ENCODE measurements around the gene KMT2D.
"Not testable (repeated sequence)": the region's sequence is repeated elsewhere in the genome, so short reads cannot be mapped to it uniquely, and the experiment has no call there.

Gene KMT2D

DNA sequence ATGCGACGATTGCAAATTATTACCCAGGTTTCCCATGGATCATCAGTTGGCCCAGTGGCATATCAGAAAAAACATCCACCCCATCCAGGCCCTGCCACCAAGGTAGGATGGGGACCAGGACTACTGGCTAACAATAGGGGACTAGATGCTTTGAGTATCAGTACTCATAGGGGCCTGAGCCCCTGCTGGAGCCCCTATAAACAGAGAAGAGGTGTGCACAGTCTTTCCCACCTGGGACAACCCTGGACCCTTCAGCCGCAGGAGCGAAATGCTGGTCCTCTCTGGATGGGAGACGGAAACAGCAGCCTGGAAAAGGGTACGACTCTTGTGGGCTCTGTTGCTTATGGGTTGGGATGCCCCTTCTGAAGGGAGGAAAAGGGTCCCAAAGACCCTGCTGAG lies 28.3 kb upstream of the KMT2D start:
- no peak for DNase-seq

DNA sequence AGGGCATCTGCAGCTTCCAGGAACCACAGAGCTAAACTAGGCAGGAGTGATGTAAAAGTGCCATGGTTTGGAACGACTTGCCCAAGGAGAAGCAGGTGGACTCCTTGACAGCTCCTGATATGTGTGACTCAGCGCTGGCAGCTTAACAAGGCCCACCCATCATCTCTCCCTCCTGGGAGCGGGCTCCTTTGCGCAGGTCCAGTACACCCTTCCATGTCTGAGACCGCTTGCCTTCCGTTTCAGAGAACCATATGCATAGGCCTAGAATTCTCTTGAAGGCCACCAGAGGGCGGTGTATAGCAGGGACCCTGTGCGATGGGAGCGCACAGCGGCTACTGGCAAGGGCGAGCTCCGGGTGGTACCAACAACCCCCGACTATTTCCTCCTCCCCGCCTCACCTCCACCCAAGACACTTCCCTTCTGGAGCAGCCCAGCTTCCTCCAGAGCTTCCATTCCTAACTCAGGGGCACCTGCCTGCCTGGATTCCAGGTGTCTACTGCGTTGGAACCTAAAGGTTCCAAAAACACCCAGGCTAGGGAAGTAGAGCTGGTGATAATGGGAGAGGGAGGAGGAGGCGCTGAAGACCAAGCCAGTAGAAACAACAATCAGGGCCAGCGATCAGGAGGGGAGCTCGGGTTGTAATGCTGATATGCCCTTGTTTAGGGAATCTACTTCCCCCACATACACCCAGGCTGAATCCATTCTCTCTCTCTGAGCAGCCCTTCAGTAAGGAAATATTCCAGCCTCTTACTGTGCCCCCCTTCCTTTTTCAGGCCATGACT lies 27.7 kb upstream of the KMT2D start:
- peak; percentile 85 for DNase-seq

DNA sequence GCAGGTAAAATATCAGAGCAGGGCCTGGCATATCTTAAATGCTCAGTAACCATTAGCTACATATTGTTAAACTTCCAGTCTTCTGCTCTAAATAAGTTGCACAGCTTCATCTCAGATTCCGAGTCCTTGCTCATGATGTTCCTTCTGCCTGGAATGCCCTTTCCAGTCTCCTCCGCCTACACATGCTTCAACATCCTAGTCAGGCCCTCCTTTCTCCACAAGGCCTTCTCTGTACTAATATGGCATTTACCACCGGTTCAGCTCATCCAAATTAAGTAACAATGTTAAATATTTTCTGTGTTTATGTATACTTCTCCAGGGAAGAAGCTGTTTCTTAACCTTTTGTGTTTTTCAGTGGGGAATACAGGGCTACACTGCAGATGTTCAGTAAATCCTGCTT lies 25.5 kb upstream of the KMT2D start:
- DNase-seq: no peak

DNA sequence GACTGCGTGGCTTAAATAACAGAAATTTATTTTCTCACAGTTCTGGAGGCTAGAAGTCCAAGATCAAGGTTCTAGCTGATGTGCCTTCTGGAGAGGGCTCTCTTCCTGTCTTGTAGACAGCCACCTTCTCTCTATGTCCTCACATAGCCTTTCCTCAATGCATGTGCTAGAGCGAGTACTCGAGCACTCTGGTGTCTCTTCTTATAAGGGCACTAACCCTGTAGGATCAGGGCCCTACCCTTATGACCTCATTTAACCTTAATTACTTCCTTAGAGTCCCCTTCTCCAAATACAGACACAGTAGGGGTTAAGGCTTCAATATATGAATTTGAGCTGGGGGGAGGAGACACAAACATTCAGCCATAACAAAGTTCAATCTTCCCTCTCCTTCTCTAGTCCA lies 23.8 kb upstream of the KMT2D start:
- DNase-seq: no peak

DNA sequence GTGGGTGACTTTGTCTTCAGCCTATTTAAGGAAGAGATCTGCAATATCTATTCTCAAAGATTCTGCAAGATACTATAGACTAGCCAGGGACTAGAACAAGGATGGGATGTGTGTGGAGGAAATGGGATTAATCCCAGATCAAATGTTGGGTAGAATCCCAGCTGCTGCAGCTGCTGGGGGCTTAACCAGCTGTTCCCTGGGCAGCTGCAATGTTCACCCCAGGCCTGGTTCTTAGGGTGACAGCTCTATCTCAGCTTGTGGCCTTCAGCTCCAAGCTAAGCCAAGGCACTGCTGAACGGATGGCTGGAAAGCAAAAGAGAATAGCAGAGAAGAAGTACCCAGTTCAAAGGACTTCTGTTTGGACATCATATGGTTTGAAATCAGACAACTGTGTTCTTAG lies 19.2 kb upstream of the KMT2D start:
- no peak for DNase-seq

DNA sequence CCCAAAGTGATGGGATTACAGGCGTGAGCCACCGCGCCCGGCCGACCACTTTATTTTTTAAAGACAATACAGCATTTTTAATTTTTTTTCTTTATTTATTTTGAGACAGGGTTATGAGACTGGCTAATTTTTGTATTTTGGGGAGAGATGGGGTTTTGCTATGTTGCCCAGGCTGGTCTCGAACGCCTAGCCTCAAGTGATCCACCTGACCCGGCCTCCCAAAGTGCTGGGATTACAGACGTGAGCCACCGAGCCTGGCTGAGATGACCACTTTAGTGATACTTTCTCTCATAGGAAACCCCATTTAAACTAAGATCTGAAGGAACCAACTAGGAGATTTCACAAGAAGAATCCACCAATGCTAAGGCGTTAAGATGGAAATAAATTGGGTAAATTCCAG lies 10.4 kb upstream of the KMT2D start:
- no peak for DNase-seq

DNA sequence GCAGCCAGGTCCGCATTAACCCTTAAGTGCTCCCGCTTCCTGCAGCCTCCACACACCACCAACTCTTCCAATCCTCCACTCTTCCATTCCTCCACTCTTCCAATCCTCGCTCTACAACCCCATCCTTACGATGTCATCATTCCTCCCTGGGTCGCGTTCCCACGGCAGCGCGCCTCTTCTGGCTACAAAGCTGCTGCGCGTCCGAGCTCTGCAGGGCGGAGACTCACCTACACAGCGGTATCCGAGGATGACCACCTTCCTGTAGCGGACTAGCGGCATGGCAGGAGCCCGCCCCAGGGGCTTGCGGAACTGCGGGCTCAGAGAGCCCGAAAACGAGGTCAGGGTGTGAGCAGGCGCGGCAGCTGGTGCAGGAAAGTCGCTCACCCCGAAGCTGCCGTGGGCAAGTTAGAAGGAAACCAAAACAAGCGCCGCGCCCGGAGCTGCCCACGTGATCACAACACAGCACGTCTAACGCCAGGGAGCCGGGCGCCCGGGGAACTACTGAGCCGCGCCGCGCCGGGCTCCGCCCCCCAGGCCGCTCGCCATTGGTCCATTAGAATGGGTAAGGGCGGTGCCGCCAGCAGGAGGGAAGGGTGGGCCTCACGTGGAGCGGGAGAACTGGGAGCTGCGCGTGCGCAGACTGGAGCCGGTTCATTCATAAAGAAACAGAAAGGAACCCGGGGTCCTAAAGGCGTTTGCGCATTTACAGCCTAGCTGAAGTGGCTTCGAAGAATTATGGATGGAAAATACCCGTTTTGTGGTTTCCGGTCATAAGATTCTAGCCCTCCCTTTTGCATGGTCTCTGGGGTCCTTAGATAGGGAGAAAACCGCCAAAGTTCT lies 9.1 kb upstream of the KMT2D start, which contains the start of gene RHEBL1:
TSS of gene RHEBL1 (minus strand) at position 473 of the 840 bp plus-strand sequence. CDS start at position 279, 194 bp downstream.
- peak; percentile 97 for DNase-seq

DNA sequence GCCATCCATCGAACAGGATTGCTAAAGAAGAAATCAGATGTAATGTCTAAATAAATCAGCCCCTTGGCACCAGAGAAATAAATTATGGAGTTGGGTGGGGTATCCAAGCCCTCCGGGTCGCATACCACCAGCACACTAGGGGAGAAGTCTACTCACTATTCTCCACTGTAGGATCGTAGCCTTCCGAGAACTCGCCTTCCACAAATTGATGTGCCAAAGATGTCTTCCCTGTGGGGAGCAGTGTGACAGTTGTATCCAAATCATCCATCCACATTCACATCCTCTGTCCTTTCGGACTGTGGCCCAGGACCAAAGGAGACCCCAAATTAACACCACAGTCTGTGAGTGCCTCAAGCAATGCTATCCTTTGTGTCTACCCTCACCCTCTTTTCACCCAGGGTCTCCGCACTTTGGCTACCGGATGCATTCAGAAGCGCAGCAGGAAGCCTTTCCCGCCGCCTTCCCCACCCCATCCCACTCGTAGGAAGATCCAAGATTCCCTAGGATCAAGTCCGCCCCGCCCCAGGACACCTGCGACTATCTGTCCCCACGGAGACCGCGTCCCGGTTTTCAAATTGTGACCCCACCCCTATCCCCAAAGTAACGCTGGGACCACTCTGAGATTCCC lies 8.4 kb upstream of the KMT2D start:
- DNase-seq: no peak

DNA sequence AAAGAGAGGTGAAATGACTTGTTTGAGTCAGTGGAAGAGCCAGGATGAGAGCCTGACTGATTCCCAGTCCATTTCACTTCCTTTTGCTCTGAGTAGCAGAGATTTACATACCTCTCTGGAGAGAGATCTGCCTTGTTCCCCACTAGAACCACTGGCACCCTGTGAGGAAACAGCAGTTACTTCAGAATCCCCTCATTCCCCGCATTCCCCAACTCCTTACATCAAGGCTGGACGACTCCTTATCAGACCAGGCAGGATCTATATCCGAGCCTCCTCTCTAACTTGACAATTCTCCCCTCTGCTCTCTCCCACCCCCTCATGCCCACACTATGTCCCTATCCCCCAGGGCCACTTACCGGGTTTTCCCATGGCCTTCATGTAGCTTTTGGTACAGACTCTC lies 5.5 kb upstream of the KMT2D start:
- no peak for DNase-seq

DNA sequence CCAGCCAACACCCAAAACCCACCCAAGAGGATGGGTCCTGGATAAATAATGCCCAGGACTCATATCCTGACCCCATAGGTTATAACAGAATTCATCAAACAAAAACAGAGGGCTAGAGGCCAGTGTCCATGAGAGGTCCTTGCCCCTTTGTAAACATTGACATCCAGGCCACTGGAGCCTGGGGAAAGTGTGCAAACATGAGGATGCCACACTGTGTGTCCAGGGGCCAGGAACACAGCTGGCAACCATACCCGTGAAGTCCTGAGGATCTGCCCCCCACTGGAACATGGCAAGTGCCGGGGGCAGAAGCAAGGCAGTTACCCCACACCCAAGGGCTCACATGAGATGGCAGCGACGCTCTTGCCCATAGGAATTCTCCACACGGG lies 4.2 kb upstream of the KMT2D start:
- DNase-seq: no peak

DNA sequence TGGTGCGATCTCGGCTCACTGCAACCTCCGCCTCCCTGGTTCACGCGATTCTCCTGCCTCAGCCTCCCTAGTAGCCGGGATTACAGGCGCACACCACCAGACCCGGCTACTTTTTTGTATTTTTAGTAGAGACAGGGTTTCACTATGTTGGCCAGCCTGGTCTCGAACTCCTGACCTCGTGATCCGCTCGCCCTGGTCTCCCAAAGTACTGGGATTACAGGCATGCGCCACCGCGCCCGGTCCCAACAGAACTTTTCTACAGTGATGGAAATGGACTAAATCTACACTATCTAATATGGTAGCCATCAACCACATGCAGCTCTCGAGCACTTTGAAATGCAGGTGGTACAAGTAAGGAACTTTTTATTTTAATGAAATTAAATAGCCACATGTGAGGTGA lies 1.3 kb upstream of the KMT2D start:
- DNase-seq: not testable (repeated sequence)

DNA sequence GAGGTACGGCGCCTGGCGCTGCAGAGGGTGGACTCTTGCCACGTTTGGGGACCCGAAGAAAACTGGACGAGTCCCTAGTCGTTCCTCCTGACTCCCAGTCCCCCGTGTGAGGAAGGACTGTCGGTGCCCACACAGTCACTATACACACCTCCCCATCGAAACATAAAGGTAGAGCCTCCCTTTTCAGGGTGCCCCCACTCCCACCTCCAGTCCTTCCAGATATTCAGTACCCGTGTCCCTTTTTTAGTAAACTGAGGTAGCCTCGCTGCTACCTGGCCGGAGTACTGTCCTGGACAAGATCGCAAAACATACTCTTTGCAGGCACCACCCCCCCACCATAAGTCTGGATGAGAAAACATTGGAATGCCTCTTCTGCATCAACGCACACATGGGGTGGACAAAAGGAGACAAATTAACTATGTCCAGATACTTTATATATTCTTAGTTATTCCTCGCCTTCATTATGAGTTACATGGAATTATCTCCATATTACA lies 610 bp upstream of the KMT2D start:
- no peak for DNase-seq

DNA sequence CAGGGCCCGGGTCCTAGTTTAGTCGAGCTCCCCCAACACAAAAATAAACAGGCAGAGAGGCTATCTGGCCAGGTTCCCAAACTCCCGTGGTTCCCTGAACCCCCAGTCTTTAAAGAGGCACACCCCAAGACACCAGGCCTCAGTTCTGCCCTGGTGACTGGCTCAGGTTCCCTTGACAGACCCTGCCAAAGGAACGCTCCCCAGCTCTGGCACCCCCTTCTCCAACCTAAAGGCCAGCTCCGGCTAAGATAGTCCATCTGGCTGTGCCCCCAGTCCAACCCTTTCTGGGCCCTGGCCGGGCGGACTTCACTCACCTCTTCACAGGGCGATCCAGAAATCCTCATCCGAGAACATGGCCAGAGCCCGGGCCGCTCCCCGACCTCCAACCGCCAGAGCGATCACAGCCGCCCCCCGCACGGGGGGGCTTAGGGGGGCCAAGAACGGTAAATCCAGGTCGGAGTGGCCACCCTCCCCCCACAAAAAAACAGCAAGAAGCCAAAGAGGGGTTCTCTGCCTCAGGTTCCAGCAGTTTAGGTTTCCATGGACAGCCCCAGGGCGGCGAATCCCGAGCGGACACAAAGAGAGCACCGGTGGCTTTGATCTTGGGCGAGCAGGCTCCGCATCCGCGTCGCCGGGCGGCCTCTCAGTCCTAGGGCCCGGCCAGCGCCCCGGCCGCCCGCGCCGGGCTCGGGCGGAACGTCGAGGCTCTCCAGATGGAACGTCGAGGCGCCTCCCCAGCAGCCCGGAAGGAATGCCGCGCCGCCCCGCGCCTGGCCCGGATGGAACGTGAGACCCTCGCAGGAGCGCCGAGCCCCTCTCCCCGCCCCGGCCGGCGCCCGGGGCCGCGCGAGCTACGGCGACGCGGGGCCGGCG lies 1.1 kb downstream of the KMT2D start:
- peak; percentile 58 for DNase-seq

DNA sequence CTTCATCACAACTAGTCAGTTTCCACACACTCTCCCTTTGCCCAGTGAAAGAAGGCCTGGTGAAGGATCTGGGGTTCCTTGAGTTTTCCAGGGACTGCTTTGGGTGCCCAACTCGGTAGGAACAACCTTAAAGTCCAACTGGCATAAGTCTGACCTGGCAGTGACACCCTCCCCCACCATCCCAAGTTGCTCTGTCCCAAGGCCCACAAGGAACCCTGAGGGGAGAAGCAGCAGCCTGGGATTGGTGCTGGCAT lies 1.6 kb downstream of the KMT2D start:
- no peak for DNase-seq

DNA sequence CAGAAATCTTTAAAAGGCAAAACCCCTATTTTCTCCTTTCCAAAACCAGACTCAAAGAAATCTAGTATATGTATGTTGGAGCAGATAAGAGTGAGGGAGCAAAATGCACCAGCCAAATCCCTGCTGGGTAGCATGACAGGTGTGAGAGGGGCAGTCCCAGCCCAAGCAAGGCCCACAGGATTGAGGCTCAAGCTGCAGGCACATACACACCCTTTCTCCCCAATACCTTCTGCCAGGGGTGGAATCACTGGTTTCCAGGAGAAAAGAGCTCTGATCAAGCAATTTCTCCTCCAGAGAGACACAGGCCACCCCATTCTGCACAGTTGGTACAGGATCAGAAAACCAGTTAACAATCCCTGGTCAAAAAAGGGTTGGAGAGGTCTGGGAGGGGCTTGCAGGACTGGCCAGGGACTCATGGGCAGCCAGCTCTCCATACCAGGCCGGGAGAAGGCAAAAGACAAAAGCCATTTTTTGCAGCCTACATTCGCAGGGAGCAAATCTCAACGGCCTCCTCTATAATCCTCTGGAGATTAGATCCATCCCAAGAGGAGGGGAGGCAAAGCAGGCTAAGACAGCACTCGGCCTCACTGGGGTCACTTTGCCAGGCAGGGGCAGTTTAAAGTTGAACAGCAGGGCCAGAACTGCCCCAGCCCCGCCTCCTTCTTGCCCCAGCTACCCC lies 2.1 kb downstream of the KMT2D start:
- DNase-seq: no peak

DNA sequence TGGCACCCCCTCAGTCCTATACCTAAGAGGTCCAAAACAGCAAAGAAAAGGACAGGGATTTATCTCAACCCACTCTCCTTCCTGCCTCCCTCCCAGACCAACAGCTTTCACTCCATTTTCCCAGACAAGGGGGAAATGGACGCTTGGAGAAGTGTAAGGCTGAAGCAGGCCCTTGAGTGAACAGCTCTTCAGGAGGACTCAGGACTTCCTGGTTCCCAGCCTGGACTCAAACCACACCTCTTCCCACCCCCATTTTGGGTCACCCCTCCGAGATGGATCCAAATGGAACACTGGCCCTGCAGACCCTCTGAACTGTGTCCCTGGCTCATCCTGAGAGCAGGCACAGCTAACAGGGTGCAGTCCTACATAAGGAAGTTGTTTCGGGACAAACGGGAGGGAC lies 2.7 kb downstream of the KMT2D start:
- DNase-seq: no peak

DNA sequence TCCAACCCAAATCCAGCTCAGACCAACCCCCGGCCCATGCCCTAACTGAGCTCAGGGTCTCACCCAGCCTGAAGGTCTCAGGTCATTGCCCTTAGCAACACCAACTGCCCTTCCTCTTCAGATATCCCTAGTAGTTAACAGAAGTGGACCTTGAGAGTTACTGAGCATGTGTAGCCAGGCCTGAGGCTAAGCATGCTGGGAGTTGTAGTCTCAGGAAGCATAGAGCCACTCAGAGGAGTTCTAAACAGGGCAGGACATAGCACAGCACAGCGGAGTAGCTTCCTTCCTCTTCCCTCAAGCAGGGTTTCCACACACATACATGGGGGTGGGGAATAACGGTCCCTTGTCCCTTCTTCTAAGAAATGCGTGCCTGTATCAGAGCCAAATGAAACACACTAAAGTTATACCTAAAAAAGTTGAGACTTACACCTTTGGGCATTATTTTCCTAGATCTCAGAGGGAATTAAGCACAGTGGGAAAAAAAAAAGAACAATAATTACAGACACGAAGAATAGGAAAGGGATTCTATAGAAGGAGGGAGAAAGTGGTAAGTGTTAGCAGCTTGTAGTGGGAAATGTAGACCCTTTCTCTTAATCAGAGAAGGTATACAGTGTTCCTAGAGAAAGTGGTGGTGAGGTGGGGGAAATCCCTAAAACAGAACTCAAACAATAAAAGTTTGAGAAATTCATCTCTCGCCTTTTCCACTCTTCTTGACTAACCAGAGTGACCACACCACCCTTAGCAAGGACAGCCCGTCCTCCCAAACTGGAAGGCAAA lies 4.4 kb downstream of the KMT2D start:
- DNase-seq: peak; percentile 32

DNA sequence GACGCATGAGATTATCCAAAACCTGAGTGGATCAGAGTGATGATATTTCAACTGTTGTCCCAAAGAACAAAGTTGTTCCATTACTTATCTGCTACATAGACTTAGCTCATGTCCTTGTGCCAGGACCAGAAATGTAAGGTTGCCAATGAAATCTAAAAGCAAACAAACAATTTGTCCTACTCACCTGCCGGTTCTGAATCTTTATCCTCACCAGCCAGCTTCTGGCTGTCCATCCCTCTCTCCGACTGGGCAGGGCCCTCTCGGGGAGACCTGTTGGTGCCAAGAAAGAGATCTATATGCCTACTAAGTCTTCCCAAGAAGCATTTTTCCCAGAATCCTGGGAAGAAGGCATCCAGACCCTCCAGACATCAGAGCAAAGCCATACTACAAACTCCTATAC lies 5.5 kb downstream of the KMT2D start:
- no peak for DNase-seq

DNA sequence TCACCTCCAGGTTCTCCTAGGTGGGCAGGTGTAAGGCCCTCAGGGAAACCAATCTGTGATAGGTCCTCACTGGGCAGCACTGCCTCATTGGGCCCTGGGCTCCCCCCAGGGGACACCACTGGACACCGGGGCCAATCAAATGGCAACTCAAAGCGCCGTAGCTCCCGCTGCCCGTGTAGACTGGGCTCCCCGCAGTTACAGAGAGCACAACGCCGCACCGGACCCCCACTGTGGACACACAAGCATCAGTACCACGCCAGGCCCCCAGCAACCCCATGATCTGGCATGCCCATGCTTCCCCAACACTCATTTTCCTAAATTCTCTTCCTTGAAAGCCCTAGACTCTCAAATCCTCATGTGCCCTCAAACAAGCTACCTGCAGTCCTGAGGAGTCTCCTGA lies 6.1 kb downstream of the KMT2D start:
- DNase-seq: no peak

DNA sequence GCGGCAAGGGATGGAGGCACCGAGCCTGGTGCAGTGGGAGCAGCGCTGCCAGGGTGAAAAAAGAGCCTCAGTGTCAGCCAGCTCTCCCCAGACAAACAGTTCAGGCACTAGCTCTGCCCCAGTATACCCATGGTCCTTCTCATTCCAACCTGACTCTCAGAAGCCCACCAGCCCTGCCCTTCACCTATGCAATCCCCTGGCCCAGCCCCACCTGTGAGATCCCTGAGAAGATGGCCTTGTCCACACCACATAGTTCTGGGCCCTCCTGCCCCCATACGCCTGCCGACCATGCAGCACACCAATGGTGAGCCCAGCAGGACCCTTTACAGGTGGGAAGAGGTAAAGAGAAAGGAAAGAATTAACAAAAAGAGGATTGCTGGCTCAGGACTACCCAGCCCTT lies 6.5 kb downstream of the KMT2D start:
- no peak for DNase-seq

DNA sequence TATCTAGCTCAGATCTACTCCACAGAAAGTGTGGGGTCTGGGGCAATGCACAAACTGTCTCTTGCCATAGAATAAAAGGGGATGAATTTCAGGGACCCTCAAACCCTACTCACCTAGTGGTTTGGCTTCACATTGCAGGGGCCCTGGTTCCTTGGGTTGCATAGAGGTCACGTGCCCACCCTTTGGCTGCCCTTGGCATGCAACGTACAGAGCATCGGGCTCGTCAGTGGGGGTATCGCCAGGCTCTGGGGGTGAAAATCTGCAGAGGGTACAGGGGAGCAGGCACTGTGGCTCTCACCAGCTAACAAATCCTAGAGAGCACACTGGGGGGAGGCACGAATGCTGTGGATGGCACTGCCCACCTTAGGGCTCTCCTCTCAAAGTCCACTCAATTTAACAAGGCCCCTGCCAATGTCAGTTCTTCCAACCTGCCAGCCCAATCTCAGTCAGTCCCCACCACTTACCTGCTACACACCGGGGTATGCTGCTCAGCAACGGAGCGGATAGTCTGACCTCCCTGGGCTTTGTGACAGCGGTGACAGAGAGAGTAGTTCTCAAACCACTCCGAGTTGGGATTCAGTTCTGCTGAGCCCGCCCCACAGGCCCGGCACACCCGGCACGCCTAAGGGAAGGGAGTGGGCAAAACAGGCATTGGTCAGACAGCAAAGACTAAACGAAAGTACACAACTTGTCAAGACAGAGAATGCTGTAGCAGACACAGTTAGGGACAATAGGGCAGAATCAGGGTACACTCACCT lies 8.0 kb downstream of the KMT2D start:
- DNase-seq: no peak
